GM18502 (cell line): ENCODE results near the gene ESPL1.
A peak's percentile ranks its signal among the peaks of the same experiment; 100 is the strongest.

Experiments
- ATAC-seq: cut with Tn5 transposase; IDR thresholded peaks from one replicate; pipeline ENCODE4 v1.9.1; 2021; ENCODE audit warnings: mild to moderate bottlenecking; ENCODE audit not compliant: unreplicated experiment, poor library complexity

Gene ESPL1

GRCh38 chr12:53267999-53268629 is at the start of gene ESPL1:
ESPL1 (plus strand) TSS chr12:53268299; CDS start chr12:53268767, 468 bp downstream.
- peak; percentile 88 for ATAC-seq

GRCh38 chr12:53218551-53219291 is 49.4 kb upstream of the ESPL1 start:
- no peak for ATAC-seq

- ATAC-seq = peak; percentile 6
These were observed 48.7 kb upstream of the ESPL1 start for GRCh38 chr12:53219292-53219955.

- ATAC-seq = peak; percentile 41
These were observed 48.0 kb upstream of the ESPL1 start for GRCh38 chr12:53219956-53220693.

- peak; percentile 60 for ATAC-seq
These were observed 47.4 kb upstream of the ESPL1 start for GRCh38 chr12:53220694-53221202.

- ATAC-seq = peak; percentile 33
These were observed 46.7 kb upstream of the ESPL1 start for GRCh38 chr12:53221203-53222080.

GRCh38 chr12:53222170-53222721 is 45.9 kb upstream of the ESPL1 start:
- no peak for ATAC-seq

GRCh38 chr12:53222806-53223261 is 45.3 kb upstream of the ESPL1 start:
- ATAC-seq = no peak

GRCh38 chr12:53223389-53224060 is 44.6 kb upstream of the ESPL1 start:
- ATAC-seq = no peak

- no peak for ATAC-seq
These were observed 43.8 kb upstream of the ESPL1 start for GRCh38 chr12:53224061-53224896.

GRCh38 chr12:53224897-53225634 is 43.0 kb upstream of the ESPL1 start:
- no peak for ATAC-seq

- no peak for ATAC-seq
These were observed 42.3 kb upstream of the ESPL1 start for GRCh38 chr12:53225635-53226424.

- no peak for ATAC-seq
These were observed 41.3 kb upstream of the ESPL1 start for GRCh38 chr12:53226815-53227214.

GRCh38 chr12:53227341-53227740 is 40.8 kb upstream of the ESPL1 start:
- ATAC-seq = no peak

GRCh38 chr12:53227836-53228235 is 40.3 kb upstream of the ESPL1 start:
- ATAC-seq = no peak

GRCh38 chr12:53229454-53229853 is 38.6 kb upstream of the ESPL1 start:
- no peak for ATAC-seq
